Measurements from ENCODE around the gene TRAPPC2B. TPM values are rescaled to one million over a fixed set of nuclear protein-coding genes. Genes with fewer than 3 reads are reported as not detected.
A peak's percentile ranks its signal among the peaks of the same experiment; 100 is the strongest.

The TRAPPC2B gene
- total RNA-seq, 2 experiments from 2014 or later: 9.8 to 19.3 TPM

GRCh38 chr19:57348136-57348535 is 15.2 kb upstream of the TRAPPC2B start:
- no peaks in the 10 kb centered on the region for H3K9me2 ChIP-seq (ENCODE audit: insufficient read depth, low read length)
- intact Hi-C loops (cut with micrococcal nuclease; ENCODE audit: unreplicated experiment): no loop called here
- H2AFZ ChIP-seq (ENCODE audit: low read length): no peak overlapping the region
- POLR2A ChIA-PET: interaction anchor here (0.6 to 0.7 kb wide), 2 partner anchors 18 to 93 kb away, joined by 4 to 5 read pairs; no protein-coding TSS in a partner anchor
- DNase-seq (ENCODE audit: low spot score): no peak
- no peaks in the 10 kb centered on the region for H3K36me3 ChIP-seq (ENCODE audit: insufficient read depth, low read length)
- no peak overlapping the region for H3K4me3 ChIP-seq (ENCODE audit: low read depth, low read length, poor library complexity, severe bottlenecking)
- CTCF ChIA-PET (ENCODE audit: unreplicated experiment): no interaction called here
- H3K27ac ChIP-seq (ENCODE audit: low read depth, low read length, poor library complexity, severe bottlenecking): no peak overlapping the region
- peaks cover 14% of the 10 kb centered on the region for H3K4me1 ChIP-seq (ENCODE audit: insufficient read depth, low read length, poor library complexity, severe bottlenecking)
- peaks cover 16% of the 10 kb centered on the region; the same call in 1 of the 2 replicates for H3K79me2 ChIP-seq (ENCODE audit: insufficient read depth, low read depth, low read length)
- no peak overlapping the region for H3K4me2 ChIP-seq (ENCODE audit: low read length)
- H3K9me3 ChIP-seq (ENCODE audit: low read length): peaks cover 6% of the 10 kb centered on the region; the same call in 1 of the 2 replicates
- no peak for TF ChIP-seq CTCF (conservative IDR thresholded peaks at IDR 0.05; ENCODE audit: low read length)
- no peak for TF ChIP-seq EZH2phosphoT487 (IDR thresholded peaks at IDR 0.05; ENCODE audit: borderline replicate concordance, low read depth, low read length)
- no TSS peak for BruUV-seq (replicated peaks)
- no peaks in the 10 kb centered on the region for H4K20me1 ChIP-seq (ENCODE audit: insufficient read depth, low read length)

GRCh38 chr19:57350877-57351805 is 12.2 kb upstream of the TRAPPC2B start, which contains the start of gene ZNF304:
Gene ZNF304 (plus strand): TSS chr19:57351271. CDS start chr19:57351665, 394 bp downstream.
- peak within 1 kb of the TSS; percentile 90 for H2AFZ ChIP-seq (ENCODE audit: low read length)
- H3K4me1 ChIP-seq (ENCODE audit: insufficient read depth, low read length, poor library complexity, severe bottlenecking): peaks cover 14% of the 10 kb centered on the region
- TF ChIP-seq EZH2phosphoT487 (IDR thresholded peaks at IDR 0.05; ENCODE audit: borderline replicate concordance, low read depth, low read length) (no peak), CTCF (conservative IDR thresholded peaks at IDR 0.05; ENCODE audit: low read length) (no peak)
- BruUV-seq (replicated peaks): TSS peak; percentile 71
- no peaks in the 10 kb centered on the region for H4K20me1 ChIP-seq (ENCODE audit: insufficient read depth, low read length)
- peaks cover 14% of the 10 kb centered on the region; the same call in 1 of the 2 replicates for H3K36me3 ChIP-seq (ENCODE audit: insufficient read depth, low read length)
- H3K9me3 ChIP-seq (ENCODE audit: low read length): peaks cover 6% of the 10 kb centered on the region; the same call in 1 of the 2 replicates
- peak within 1 kb of the TSS; percentile 94 for H3K4me2 ChIP-seq (ENCODE audit: low read length)
- H3K9me2 ChIP-seq (ENCODE audit: insufficient read depth, low read length): no peaks in the 10 kb centered on the region
- DNase-seq (ENCODE audit: low spot score): peak; percentile 93
- peaks cover 16% of the 10 kb centered on the region; the same call in 1 of the 2 replicates for H3K79me2 ChIP-seq (ENCODE audit: insufficient read depth, low read depth, low read length)
- ChIA-PET POLR2A (interaction anchor here (0.6 to 1.5 kb wide), 3 partner anchors 12 to 411 kb away, joined by 3 to 7 read pairs (median 3); partner anchors contain the start of gene ZNF548), CTCF (ENCODE audit: unreplicated experiment) (no interaction called here)
- no peak within 1 kb of the TSS for H3K27ac ChIP-seq (ENCODE audit: low read depth, low read length, poor library complexity, severe bottlenecking)
- peak within 1 kb of the TSS; percentile 98 for H3K4me3 ChIP-seq (ENCODE audit: low read depth, low read length, poor library complexity, severe bottlenecking)
- intact Hi-C loops (cut with micrococcal nuclease; ENCODE audit: unreplicated experiment): loop anchor here (1.0 kb wide), 1 partner anchor 71 kb away; the partner anchor contains the start of gene ZNF460
